Activated CD8-positive, alpha-beta memory T cell treated with anti-CD3 and anti-CD28 coated beads, Interleukin-2, amount 50 U/mL, for 24 hours (primary cell): Measurements from ENCODE around the gene ZNF418.
"Not testable (repeated sequence)": the region's sequence is repeated elsewhere in the genome, so short reads cannot be mapped to it uniquely, and the experiment has no call there.

ENCODE experiments used
- DNase-seq: peaks from one replicate; pipeline ENCODE4 v3.0.0-alpha.2; 2020; ENCODE audit errors: extremely low read depth

Gene ZNF418

DNA sequence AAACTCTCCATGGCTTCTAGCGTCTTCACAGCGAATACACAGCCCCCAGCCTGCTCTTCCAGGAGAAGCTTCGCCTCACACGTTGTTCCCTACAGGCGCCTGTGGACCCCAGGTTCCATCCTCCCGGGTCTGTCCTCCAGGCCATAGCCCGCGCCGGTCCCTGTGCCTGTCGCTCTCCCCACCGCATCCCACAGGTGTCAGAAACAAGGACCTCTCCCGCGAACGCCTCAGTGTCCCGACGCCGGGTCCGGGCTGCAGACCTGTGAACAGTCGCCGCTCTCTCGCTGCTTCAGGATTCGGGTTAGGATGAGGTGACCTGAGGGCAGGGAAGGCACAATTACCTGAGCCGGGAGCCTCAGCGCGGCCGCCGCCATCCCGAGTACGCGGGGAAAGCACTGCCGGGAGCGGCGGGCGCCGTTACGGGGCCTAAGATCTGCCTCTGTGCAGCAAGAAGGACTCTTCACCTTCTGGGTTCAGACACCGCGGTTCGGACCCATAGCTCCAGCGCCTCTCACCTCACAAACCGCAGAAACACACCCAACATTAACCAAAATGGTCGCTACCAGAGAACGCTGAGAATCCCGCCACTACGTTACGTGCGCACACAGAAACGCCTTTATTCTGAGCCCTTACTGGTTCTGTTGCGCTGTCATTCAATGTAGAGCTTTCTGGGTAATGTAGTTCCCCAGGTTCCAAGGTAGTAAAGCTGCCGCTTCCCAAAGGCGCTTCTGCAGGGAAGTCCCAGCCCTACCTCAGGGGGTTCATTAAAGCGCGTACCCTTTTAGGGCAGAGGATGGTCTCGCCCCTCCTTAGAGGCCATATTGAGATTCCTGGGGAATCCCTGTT, at the start of gene ZNF418:
Gene ZNF418, minus strand, starts transcription at position 583 of the 846 bp plus-strand sequence. CDS start 1,580 bp downstream, outside the sequence.
- no peak for DNase-seq

DNA sequence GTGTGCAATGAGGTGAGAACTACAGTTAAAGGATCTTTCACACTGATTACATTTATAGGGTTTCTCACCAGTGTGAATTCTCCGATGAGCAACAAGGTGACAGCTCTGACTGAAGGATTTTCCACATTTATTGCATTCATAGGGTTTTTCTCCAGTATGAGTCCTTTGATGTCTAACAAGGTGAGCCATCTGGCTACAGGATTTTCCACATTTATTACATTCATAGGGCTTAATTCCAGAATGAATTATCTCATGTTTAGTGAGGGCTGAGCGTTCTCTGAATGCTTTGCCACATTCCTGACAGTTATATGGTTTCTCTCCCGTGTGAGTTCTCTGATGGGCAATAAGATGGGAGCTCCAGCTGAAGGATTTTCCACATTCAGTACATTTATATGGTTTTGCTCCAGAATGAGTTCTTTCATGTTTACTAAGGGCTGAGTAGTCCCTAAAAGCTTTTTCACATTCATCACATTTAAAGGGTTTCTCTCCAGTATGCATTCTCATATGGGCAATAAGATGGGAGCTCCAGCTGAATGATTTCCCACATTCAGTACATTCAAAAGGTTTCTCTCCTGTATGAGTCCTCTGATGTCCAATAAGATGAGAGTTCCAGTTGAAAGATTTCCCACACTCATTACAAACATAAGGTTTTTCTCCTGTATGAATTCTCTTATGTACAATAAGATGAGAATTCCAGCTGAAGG, 43.5 kb upstream of the ZNF418 start:
- no peak for DNase-seq

DNA sequence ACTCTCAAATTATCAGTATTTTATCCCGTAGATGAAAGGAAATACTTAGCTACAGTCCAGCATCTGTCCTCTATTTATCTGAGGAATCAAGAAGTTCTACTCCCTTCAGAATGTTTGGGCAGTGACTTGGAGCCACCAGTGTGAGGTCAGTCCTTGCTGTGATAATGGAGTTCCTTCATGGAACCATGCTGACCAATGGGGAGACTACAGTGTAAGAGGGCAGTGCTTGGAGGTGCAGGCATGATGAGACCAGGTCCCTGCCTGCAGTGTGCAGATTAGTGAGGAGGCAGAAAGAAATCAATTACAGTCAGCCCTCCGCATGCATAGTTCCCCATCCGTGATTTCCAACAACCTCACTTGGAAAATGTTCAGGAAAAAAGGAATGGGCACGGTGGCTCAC, 39.2 kb upstream of the ZNF418 start, which contains the start of gene C19orf18:
Gene C19orf18, minus strand, starts transcription at position 101 of the 400 bp plus-strand sequence. CDS start 102 bp downstream, outside the sequence.
- DNase-seq: no peak

DNA sequence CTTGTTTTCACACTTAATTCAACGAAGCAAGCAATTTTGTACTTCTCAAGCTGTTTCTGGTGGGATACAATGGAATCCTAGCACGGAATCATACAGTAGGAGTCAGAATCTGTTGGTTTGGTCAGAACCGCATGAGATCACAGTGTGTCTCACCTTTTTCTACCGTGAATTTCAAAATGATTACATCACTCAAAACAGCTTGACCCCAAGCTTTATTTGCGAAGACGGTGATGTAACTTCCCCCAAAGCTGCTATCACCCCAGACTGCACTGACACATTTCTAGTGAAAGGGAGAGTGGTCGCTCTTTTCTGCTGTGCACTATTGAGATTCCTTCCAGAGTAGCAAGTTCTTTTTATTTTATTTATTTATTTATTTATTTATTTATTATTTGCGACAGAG, 29.6 kb upstream of the ZNF418 start:
- DNase-seq: no peak

DNA sequence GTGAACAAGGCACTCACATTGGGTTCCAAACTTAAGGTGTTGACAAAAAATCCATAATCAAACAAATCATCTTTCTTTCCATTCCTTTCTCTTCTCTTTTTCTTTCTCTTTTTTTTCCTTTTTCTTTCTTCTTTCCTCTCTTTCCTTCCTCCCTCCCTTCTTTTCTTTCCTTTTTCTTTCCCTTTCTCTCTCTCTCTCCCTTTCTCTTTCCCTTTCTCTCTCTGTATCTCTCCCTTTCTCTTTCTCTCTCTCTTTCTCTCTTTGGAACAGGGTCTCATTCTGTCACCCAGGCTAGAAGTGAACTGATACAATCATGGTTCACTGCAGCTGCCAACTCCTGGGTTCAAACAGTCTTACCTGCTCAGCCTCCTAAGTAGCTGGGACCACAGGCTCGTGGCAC, 26.6 kb upstream of the ZNF418 start:
- DNase-seq: no peak

DNA sequence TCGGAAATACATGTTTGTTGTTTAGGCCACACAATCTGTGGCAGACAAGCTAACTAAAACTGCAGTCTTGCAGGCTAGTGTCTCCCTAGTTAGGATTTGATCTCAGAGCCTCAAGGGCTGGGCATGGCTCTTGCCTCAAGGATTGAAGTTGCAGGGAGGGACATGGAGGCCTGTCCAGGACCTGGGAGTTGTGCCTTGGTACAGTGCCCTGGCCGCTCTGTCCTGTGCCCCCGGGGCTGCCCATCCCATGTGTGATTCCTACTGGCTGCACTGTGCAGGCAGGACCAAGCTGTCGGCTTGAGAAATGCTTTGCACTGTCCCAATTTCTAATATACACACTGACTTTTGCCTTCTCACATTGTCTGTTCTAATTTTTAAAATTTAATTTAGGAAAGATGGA, 19.8 kb upstream of the ZNF418 start:
- no peak for DNase-seq

DNA sequence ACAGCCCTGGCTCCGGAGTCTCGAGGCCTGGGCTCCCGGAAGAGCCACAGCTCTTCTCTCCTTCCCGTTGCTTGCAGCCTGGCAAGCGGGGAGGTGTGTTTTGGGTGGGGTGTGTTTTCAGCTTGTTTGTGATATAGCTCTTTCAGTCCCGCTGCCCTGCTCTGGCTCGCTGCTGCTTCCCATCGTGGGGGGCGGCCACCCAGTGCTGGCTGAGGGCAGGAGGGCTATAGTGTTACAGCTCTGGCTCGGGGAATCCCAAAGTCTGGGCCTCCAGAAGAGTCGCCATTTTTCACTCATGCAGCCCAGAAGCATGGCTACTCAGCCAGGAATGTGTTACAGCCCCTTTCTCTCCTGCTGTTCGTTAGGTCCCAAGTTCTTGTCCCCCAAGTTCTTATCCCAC, 14.5 kb upstream of the ZNF418 start:
- no peak for DNase-seq

DNA sequence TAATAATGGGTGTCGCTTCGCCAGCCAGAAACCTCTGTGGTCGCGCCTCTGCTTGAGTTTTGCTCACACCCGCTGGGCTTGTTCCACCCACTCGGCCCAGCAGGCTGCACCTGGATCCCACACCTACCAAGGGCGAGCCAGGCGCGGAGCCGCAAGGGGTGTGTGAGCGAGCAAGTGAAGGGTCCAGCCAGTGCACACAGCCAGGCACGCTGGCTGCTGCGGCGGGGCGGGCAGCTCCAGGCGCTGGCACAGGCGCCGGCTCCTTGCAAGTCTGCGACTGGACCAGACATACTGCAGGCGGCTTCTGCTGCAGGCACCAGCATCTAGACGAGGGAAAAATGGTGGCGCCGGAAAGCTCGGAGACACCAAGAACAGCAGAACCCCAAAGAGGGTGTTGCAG, 14.1 kb upstream of the ZNF418 start:
- DNase-seq: no peak

DNA sequence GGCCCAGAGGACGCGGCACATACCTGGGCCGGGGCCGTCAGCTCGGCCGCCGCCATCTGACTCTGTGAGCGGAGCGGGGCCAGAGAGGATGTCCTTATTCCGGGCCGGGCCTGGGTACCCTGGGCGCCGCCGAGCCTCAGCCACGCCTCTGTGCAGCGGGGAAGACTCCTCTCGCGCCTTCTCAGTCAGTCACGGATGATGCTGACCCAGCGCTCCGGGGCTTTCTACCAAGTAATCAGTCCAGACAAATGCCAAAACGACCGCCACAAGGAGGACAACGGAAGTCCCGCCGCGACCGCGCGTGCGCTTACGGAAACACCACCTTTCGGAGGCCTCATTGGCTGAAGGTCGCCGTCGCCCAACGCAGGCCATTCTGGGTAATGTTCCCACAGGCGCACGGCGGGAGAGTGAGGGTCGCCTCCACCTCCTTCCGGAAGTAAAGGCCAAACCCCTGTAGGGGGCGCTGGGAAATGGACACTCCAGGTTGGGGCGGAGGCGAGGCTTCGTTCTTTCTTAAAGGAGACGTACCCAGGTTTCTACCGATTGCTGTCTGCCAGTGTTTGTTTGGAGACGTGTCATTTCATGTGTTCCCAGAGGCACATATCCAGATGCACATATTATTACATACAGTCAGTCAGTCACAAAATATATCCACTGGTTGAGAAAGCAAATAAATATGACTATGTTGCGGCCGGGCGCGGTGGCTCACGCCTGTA, 12.4 kb upstream of the ZNF418 start, which contains the start of gene ZNF256:
Gene ZNF256, minus strand, starts transcription at position 288 of the 716 bp plus-strand sequence. Its CDS starts 232 bp downstream, at position 56.
- DNase-seq: peak; percentile 81

DNA sequence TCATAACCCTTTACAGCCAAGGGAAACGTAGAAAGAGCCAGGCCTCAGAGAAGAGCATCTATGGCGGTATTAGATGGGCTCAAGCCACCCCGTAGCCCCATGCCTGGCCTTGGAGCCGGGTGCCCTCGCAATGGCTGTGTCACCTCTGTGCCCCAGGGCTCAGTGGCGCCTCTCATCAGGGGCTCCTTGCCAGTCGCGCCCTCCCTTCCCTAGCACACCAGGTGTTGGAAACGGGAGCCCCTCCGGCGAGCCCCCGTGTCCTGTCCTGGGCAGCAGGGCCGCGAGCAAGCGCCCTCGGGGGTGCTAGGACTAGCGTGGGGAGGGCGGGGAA, 11.9 kb upstream of the ZNF418 start:
- no peak for DNase-seq

DNA sequence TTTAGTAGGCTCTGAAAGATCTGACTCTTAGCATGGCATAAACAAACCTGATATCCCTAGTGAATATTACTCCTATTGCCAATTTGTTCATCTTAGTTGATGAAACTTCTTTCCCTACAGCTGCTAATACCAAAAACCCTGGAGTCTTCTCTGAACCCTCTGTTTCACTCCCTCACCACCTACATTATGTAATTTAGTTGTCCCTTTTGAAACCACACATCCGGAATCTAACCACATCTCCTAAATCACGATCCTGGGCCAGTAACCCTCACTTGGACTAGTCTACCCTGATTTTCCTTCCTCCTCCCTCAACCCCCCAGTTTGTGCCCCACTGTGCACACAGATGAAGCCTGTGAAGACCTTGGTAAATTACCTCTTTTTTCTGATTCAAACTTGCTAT, 11.1 kb upstream of the ZNF418 start:
- DNase-seq: no peak

DNA sequence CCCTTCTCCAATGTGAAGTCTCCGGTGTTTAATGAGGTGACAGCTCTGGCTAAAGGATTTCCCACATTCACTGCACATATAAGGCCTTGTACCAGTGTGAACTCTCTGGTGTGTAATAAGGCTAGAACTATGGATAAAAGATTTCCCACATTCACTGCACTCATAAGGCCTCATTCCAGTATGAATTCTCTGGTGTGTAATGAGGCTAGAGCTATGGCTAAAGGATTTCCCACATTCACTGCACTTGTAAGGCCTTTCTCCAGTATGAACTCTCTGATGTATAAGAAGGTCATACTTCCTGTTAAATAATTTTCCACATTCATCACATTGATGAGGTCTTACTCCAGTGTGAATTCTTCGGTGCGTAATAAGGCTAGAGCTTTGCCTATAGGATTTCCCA, 6.4 kb upstream of the ZNF418 start:
- no peak for DNase-seq

DNA sequence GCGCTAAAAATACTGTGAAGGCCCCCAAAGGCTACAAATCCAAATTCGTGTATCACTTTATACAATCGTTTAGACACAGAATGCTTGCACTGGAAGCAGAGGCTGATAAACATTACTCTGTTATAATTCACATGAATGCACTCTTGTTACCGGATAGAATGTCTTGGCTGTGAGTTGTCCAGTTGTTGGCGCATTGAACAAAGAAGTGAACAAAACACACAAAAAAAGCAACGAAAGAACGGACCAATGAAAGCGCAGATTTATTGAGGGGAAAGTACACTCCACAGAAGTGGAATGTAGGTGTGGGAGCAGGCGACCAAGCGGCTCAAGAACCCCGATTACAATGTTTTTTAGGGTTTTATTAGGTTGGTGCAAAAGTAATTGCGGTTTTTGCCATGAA, 529 bp upstream of the ZNF418 start:
- no peak for DNase-seq

DNA sequence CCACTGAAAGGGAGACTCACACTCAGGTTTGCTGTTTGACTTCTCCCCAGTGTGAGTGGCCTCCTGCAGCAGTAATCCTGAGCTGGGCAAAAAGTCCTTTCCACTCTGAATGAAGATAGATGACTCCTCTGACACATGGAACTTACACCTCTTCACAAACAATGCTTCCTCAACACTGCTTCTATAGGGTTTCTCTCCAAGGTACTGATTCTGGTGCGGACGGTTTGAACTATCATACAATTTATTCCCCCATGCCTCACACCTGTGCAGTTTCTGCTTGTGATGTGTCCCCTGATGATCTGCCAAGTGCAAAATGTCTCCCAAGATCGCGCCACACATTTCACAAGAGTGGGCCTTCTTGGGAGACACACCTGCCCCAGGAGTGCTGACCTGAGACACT, 7.6 kb downstream of the ZNF418 start:
- DNase-seq: no peak

DNA sequence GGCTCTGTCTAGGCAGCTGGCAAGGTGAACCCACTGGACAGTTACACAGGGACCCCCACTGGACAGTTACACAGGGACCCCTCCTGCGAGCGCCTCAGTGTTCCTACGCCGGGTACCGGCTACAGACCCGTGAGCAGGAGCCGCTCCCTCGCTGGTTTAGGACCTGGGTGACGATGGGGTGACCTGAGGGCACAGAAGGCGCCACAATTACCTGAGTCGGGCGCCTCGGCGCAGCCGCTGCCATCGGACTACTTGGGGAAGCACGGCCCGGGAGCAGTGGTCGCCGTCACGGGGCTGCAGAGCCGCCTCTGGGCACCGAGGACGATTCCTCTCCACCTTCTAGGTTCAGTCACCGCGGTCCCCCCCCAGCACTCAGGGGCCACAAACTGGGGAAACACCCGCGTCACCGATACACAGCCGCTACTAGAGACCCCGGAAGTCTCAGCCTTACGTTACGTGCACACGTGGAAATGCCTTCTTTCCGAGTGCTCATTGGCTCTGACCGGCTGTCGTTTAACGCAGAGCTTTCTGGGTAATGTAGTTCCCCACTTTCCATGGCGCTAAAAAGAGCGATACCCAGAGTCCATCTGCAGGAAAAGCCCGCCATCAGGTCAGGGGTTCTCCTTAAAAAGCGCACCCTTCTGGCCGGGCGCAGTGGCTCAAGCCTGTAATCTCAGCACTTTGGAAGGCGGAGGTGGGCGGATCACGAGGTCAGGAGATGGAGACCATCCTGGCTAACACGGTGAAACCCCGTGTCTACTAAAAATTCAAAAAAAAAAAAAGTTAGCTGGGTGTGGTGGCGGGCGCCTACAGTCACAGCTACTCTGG, 18.8 kb downstream of the ZNF418 start, which contains the start of gene ZNF417:
Gene ZNF417, minus strand, starts transcription at position 425 of the 828 bp plus-strand sequence. Its CDS starts 181 bp downstream, at position 244.
- DNase-seq: peak; percentile 75

DNA sequence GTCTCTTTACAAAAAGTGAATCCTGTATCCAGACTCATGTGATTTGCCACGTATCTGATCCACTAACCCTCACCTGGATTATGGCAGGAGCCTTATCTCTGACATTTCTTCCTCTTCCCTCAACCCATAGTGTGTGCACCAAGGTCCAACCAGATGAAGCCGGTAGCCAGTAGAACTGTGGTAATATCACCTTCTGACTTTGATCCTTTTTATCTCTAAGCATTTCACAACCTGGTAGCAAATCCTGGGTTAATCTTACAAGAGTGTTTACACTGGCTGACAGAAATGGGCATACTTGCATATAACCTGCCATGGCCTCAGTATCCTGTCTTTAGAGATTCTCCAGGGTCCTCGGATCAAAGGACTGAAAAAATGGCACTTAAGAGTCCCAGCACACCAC, 20.7 kb downstream of the ZNF418 start:
- no peak for DNase-seq

DNA sequence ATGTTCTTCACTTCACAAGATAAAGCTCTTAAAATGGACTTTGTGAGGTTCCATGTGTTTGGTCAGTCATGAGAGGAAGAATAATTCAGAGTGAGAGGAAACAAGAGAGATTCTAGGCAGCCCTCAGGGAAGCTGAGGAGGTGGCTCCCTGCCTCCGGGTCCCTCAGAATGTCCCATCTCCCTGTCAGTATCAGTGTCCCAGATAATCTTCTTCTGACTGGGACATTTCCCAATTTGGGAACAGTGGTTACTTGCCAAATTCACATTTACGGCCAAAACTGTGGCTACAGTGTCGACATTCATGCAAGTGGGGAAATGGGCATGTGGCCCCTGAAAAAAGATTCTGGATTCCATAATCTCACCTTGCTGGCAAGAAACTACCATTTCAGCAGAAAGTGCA, 27.8 kb downstream of the ZNF418 start:
- DNase-seq: no peak

DNA sequence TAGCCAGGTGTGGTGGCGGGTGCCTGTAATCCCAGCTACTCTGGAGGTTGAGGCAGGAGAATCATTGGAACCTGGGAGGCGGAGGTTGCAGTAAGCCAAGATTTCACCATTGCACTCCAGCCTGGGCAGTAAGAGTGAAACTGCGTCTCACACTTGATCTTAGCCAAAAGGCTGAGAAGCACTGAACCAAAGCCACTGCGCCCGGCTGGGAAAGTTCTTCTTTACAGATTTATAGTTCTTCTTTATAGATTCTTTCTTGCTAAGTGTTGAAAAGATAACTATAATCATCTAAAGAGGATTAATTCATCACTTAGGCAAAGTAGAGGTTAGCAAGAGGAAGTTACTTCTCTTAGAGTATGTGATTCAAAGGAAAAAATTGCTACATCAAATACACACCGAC, 29.9 kb downstream of the ZNF418 start:
- DNase-seq: no peak

DNA sequence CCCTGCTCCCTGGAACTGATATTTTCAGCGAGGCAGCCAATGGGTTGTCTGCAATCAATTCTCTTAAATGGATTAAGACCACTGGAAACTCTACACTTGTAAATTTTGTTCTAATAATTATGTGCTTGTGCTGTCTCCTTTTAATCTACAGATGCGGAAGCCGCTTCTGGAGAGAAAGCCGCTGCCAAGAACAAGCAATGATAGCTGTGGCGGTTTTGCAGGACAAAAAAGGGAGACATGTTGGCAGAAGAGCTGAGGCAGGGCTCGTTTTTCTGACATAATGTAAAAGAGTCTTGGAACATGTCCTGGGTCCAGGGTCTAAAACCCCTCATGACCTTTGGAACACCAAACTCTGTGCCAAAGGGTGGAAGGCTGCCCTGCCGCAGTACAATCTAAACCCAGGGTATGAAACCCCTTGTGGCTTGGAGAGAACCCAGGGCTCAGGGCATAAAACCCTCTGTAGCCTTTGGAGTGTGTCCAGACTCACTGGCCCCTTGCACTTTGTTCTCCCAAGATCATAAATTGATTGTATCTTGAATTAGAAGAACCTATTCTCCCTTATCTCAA, 31.5 kb downstream of the ZNF418 start:
- no peak for DNase-seq

DNA sequence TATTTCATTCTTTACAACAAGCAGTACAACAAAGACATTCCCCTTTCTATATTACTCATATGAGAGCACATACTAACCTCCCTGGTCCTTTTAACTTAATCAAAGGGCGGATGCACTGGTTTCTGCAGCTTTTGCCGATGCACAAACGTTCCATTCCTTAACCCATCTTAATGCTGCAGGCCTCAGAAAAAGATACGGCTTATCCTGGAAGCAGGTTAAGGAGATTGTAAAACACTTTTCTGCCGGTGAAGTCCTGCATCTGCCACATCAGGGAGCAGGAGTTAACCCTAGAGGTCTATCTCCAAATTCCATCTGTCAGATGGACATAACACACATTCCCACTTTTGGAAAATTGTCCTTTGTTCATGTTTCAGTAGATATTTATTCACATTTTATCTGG, 34.9 kb downstream of the ZNF418 start:
- DNase-seq: no peak

DNA sequence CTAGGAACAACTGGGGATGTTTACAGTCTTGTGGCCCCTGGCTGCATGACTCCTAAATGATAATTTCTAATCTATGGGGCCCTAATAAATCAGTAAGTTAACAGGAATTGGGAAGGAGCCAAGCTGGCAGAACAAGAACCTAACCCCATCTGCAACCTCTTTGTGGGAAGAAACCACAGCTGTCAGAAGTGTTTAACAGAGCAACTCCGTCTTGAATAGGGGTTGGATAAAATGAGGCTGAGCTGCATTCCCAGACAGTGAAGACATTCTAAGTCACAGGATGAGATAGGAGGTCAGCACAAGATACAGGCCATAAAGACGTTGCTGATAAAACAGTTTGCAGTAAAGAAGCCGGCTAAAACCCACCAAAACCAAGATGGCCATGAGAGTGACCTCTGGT, 44.5 kb downstream of the ZNF418 start:
- DNase-seq: not testable (repeated sequence)
